B cell (primary cell): ENCODE results near the gene CBLB.

Experiments used
- CTCF ChIP-seq: fragments of 200-600 bp; IDR thresholded peaks from one replicate; pipeline ENCODE4 v1.8.0; 2022; ENCODE audit warnings: antibody characterized with exemption, mild to moderate bottlenecking
- EZH2 ChIP-seq: IDR thresholded peaks from 2 replicates; pipeline ENCODE4 v1.6.1; 2012; ENCODE audit warnings: borderline replicate concordance, low read depth, mild to moderate bottlenecking, moderate library complexity, low read length; ENCODE audit not compliant: insufficient read depth, poor library complexity, severe bottlenecking

DNA sequence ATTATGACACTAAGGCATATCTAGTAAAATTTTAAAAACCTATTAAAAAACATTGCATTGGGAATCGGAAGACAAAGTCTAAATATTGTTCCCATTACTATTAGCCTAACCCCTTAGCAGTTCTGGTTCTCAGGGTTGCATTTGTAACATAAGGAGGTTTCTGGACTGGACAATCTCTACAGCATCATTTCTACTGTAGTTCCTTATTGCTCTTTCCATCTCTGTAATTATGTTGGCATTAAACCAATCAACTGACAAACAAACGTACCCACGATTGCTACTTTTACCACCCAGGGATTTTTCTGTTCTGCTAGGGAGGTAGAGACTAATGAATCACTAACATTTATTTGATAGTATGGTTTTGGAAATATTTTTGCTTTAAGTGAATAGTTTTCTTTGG, 190.8 kb downstream of the CBLB start:
- TF ChIP-seq EZH2 = no peak
- TF ChIP-seq CTCF = no peak
